Bronchial epithelial cell (primary cell): ENCODE measurements around the gene SELENOO. TPM values are rescaled to one million over a fixed set of nuclear protein-coding genes. Genes with fewer than 3 reads are reported as not detected.

Source experiments
- DNase-seq: peaks from one replicate; pipeline ENCODE4 v3.0.0-alpha.2; 2010; ENCODE audit warnings: low read depth
- FAIRE-seq: peaks from 2 replicates; lab custom pipeline; 2011; peaks lifted over from hg19 to GRCh38; lab: Jason Lieb, UNC
- H3K27me3 ChIP-seq: 2 replicates; pipeline ENCODE4 v1.5.1; 2011; ENCODE audit warnings: low read length; ENCODE audit not compliant: control insufficient read depth, insufficient read depth
- H3K36me3 ChIP-seq: 2 replicates; pipeline ENCODE4 v1.5.1; 2011; ENCODE audit warnings: low read length; ENCODE audit not compliant: control insufficient read depth, insufficient read depth
- H3K4me3 ChIP-seq: 2 replicates; pipeline ENCODE4 v1.5.1; 2011; ENCODE audit warnings: mild to moderate bottlenecking, low read depth, low read length, control low read depth
- total RNA-seq: library from RNA; depleted of rRNA; stranded (reverse); fragments of >200 nt; gene quantifications from 2 replicates; pipeline ENCODE4 v1.2.1, GENCODE V29; 2014
- TF ChIP-seq, protein P1 (sequence below): IDR thresholded peaks from 2 replicates; pipeline ENCODE4 v1.5.1; 2011; ENCODE audit warnings: mild to moderate bottlenecking, moderate library complexity, low read length, control low read depth, inconsistent platforms; ENCODE audit not compliant: insufficient read depth, severe bottlenecking

SELENOO gene
- total RNA-seq, 1 donor from 2014 or later, result 20.8 TPM

DNA sequence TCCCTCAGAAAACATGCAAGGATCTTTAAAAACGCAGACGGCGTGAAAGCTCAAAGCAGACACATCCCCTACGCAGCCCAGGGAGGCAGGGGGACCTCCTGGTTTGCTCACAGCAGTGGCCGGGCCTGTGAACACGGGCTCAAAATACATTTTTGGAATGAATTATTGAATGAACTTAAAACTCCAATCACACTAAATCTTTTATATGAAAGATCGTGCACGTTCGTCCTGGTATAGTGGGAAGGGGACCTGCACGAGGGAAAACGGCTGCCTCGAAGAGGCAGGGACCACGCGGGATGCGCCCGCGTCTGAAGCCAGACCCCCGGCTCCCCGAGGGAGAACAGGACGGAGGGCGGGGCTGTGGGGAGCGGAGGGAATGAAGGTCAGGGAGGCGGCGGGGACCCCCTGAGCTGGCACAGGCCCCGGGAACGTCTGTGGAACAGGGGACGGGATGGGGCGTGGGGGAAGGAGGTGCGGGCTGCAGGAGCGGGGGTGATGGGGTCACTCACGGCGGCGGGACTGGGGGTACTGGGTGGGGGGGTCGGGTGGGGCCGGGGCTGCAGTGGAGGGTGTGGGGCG lies 31.5 kb upstream of the SELENOO start:
- TF ChIP-seq, protein P1, sequence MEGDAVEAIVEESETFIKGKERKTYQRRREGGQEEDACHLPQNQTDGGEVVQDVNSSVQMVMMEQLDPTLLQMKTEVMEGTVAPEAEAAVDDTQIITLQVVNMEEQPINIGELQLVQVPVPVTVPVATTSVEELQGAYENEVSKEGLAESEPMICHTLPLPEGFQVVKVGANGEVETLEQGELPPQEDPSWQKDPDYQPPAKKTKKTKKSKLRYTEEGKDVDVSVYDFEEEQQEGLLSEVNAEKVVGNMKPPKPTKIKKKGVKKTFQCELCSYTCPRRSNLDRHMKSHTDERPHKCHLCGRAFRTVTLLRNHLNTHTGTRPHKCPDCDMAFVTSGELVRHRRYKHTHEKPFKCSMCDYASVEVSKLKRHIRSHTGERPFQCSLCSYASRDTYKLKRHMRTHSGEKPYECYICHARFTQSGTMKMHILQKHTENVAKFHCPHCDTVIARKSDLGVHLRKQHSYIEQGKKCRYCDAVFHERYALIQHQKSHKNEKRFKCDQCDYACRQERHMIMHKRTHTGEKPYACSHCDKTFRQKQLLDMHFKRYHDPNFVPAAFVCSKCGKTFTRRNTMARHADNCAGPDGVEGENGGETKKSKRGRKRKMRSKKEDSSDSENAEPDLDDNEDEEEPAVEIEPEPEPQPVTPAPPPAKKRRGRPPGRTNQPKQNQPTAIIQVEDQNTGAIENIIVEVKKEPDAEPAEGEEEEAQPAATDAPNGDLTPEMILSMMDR, result no peak
- Histone ChIP-seq H3K27me3 (peaks cover 3% of the 10 kb centered on the region), H3K4me3 (peak overlapping the region; percentile 32), H3K36me3 (no peaks in the 10 kb centered on the region)
- DNase-seq (no peak), FAIRE-seq (no peak)

DNA sequence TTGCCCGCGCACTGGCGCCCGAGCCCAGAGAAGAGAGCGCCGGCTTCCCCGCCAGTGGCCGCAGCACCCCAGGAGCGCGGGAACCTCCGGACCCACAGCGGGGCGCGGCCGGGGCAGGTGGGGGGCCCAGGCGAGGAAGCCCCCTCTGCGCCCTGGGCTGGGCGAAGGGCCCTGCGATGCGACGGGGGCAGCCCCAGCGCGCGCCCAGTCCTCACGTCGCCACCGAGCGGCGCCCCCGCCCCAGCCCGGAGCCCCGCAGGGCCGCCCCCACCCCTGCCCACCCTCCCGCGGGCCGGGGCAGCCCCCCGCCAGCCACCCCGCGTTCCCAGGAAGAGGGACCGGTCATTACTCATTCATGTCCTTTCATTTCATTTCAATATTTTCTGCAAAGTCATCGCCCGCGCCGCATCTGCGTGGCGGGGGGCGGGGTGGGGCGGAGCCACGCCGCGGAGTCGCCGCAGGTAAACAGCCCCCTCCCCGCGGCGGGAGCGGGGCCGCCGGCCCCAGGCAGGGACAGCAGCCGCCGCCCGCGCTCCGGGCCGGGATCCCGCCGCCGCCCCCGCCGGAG lies 31.0 kb upstream of the SELENOO start:
- FAIRE-seq (no peak), DNase-seq (no peak)
- H3K27me3 ChIP-seq, result peaks cover 3% of the 10 kb centered on the region
- H3K4me3 ChIP-seq, result peak overlapping the region; percentile 32
- TF ChIP-seq, protein P1, result no peak
- no peaks in the 10 kb centered on the region for H3K36me3 ChIP-seq

DNA sequence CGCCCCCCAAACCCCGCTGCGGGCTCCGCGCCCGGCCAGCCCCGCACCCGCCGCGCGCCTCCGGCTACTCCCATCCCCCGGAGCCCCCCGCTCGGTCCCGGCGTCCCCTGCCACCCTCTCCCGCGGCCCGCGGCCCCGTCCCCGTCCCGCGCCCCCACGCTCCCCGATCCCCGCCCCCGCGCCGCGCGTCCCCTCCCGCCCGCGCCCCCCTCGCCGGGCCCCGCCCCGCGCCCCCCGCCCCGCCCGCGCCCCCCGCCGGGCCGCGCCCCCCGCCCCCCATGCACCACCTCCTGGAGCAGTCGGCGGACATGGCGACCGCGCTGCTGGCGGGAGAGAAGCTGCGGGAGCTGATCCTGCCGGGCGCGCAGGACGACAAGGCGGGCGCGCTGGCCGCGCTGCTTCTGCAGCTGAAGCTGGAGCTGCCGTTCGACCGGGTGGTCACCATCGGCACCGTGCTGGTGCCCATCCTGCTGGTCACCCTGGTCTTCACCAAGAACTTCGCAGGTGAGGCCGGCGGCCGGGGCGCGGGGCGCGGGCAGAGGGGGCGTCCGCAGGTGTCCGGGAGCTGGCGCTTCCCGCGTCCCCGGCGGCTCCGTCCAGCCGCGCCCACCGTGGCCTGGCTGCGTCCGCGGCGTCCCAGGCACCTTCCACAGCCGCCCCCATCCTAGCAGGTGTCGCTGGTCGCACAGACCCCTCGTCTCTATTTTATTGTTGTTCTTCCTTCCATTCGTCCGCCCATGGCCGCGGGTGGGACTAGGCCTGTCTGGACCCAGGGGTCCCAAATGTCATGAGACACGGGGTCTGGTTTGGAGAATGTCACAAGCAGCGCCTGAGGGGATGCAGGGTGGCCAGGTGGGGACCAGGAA lies 30.1 kb upstream of the SELENOO start, which contains the start of gene PANX2:
Gene PANX2 (plus strand): TSS at position 279 of the 866 bp plus-strand sequence. CDS start 0 bp downstream, at position 279.
- peak within 1 kb of the TSS; percentile 32 for H3K4me3 ChIP-seq
- H3K36me3 ChIP-seq, result no peaks in the 10 kb centered on the region
- peaks cover 3% of the 10 kb centered on the region for H3K27me3 ChIP-seq
- TF ChIP-seq, protein P1, result no peak
- DNase-seq, result no peak
- FAIRE-seq, result no peak

DNA sequence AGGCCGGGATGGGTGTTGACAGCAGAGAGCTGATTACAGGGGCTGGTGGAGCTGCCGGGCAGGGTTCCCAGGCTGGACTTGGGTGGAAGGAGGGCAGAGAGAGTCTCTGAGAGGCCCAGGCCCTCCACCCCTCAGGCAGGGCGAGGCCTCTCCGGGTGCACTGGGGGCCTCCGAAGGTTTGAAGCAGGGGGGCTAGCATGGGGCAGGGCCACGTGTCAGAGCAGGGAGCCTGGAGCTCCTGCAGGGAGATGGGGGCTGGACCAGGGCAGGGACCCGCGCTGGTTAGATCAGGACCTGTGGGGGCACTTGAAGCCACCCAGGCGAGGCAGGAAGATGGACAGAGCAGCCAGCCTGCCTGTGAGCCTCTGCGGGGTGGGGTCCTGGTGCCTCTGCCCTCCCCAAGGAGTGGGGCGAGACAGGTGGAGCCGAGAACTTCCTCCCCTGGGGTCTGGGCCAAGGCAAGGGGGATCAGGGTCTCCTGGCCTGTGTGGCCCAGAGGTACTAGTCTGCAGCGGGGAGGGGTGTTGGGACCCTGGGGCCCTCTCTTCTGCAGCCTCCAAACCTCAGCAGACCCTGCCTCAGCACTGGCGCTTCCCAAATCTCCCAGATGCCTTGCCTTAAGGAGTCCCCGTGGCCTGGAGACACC lies 29.4 kb upstream of the SELENOO start:
- H3K27me3 ChIP-seq, result peaks cover 3% of the 10 kb centered on the region
- TF ChIP-seq, protein P1, result no peak
- peak overlapping the region; percentile 32 for H3K4me3 ChIP-seq
- no peak for DNase-seq
- no peaks in the 10 kb centered on the region for H3K36me3 ChIP-seq
- FAIRE-seq, result no peak

DNA sequence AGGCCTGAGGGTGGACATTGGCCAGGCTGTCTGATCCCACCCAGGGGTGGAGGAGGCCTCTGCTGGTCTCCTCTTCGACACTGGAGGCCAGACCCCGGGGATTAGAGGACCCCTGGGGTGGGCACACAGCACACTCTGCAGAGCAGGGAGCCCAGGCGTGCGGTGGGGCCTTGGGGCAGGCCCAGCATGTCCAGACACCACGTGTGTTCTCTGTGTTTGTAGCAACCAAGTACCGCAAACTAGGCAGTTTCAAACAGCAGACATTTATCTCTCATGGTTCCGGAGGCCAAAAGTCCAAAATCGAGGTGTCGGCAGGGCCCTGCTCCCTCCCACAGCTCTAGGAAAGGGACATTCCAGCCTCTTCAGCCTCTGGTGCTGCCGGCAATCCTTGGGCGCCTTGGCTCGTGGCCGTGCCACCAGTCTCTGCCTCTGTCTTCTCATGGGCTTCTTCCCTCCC lies 28.8 kb upstream of the SELENOO start:
- DNase-seq (no peak), FAIRE-seq (no peak)
- peaks cover 3% of the 10 kb centered on the region for H3K27me3 ChIP-seq
- H3K36me3 ChIP-seq, result no peaks in the 10 kb centered on the region
- TF ChIP-seq, protein P1, result no peak
- no peak overlapping the region for H3K4me3 ChIP-seq
